RPMI7951 (cell line): ENCODE results near the gene PCDHA9. TPM values are rescaled to one million over a fixed set of nuclear protein-coding genes. Genes with fewer than 3 reads are reported as not detected.

Source experiments
- DNase-seq: peaks from one replicate; pipeline ENCODE4 v3.0.0-alpha.2; 2012; ENCODE audit warnings: low read depth
- total RNA-seq: library from RNA; depleted of rRNA; stranded (reverse); fragments of >200 nt; shearing (Covaris generic); gene quantifications from 2 replicates; pipeline ENCODE4 v1.2.3, GENCODE V29; 2014; rRNA removed

The PCDHA9 gene
- total RNA-seq, 1 experiment from 2014 or later, result not detected

DNA sequence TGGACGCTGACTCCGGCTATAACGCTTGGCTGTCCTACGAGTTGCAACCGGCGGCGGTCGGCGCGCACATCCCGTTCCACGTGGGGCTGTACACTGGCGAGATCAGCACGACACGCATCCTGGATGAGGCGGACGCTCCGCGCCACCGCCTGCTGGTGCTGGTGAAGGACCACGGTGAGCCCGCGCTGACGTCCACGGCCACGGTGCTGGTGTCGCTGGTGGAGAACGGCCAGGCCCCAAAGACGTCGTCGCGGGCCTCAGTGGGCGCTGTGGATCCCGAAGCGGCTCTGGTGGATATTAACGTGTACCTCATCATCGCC, 29.0 kb downstream of the PCDHA9 start:
- no peak for DNase-seq

DNA sequence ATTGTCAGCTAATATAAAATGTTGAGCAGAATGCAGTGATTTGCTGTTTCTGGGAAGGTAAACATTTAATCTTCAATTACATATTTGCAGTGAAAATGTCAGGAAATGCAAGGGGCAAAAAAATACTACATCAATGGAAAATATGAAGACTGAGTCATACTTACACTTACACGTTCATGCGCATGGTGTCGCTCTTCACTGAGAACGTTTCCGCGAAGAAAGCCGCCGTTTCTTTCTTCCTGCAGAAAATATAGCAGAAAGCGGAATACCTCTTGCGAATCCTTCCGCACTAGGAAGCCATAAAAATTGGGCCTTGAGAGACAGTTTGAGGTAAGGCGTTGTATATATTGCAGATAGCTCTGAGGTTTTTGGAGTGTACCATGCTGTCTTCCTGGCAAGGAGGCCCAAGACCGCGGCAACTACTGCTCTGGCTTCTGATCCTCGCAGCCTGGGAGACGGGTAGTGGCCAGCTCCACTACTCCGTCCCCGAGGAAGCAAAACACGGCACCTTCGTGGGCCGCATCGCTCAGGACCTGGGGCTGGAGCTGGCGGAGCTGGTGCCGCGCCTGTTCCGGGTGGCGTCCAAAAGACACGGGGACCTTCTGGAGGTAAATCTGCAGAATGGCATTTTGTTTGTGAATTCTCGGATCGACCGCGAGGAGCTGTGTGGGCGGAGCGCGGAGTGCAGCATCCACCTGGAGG, 33.9 kb downstream of the PCDHA9 start, which contains the start of gene PCDHA13:
Gene PCDHA13, plus strand, starts transcription at position 236 of the 702 bp plus-strand sequence. Its CDS starts 145 bp downstream, at position 381.
- DNase-seq, result peak; percentile 4

DNA sequence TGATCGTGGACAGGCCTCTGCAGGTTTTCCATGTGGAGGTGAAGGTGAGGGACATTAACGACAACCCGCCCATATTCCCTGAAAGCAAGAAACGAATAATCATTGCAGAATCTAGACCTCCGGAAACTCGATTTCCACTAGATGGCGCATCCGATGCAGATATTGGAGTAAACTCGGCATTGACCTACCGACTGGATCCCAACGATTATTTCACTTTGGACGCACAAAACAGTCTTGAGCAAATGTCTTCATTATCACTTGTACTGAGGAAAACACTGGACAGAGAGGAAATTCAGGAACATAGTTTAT, 34.4 kb downstream of the PCDHA9 start:
- peak; percentile 9 for DNase-seq

DNA sequence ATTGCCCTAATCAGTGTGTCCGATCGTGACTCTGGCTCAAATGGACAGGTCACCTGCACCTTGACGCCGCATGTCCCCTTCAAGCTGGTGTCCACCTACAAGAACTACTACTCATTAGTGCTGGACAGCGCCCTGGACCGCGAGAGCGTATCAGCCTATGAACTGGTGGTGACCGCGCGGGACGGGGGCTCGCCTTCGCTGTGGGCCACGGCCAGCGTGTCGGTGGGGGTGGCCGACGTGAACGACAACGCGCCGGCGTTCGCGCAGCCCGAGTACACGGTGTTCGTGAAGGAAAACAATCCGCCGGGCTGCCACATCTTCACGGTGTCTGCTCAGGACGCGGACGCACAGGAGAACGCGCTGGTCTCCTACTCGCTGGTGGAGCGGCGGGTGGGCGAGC, 35.2 kb downstream of the PCDHA9 start:
- no peak for DNase-seq

DNA sequence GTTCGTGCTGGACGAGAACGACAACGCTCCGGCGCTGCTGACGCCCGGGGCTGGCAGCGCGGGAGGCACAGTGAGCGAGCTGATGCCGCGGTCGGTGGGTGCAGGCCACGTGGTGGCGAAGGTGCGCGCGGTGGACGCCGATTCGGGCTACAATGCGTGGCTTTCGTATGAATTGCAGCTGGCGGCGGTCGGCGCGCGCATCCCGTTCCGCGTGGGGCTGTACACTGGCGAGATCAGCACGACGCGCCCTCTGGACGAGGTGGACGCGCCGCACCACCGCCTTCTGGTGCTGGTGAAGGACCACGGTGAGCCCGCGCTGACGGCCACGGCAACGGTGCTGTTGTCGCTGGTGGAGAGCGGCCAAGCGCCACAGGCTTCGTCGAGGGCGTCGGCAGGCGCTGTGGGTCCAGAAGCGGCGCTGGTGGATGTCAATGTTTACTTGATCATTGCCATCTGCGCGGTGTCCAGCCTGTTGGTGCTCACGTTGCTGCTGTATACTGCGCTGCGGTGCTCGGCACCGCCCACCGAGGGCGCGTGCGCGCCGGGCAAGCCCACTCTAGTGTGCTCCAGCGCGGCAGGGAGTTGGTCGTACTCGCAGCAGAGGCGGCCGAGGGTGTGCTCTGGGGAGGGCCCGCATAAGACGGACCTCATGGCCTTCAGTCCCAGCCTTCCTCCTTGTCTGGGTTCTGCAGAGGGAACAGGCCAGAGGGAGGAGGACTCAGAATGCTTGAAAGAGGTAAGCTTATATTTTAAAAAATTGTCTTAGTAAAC, 35.9 kb downstream of the PCDHA9 start:
- DNase-seq, result no peak

Other genes with a start within 250 kb of the PCDHA9 start
- 0.20 and 0.96 TPM in 2 replicates for gene CD14, start 215.2 kb upstream of the PCDHA9 start, total RNA-seq
- gene TMCO6, start 208.9 kb upstream of the PCDHA9 start, total RNA-seq, result 6.8 and 9.2 TPM in 2 replicates
- gene NDUFA2, start 200.8 kb upstream of the PCDHA9 start, total RNA-seq, result 106 and 116 TPM in 2 replicates
- gene IK, start 200.6 kb upstream of the PCDHA9 start, total RNA-seq, result 93.8 and 130 TPM in 2 replicates
- gene WDR55, start 183.5 kb upstream of the PCDHA9 start, total RNA-seq, result 11.2 and 15.4 TPM in 2 replicates
- 0.10 and 0.12 TPM in 2 replicates for gene DND1, start 174.8 kb upstream of the PCDHA9 start, total RNA-seq
- 52.0 and 62.3 TPM in 2 replicates for gene HARS1, start 157.0 kb upstream of the PCDHA9 start, total RNA-seq
- gene HARS2, start 156.9 kb upstream of the PCDHA9 start, total RNA-seq, result 22.6 and 25.5 TPM in 2 replicates
- gene ZMAT2, start 147.9 kb upstream of the PCDHA9 start, total RNA-seq, result 44.6 and 45.5 TPM in 2 replicates
- gene PCDHA1, start 62.2 kb upstream of the PCDHA9 start, total RNA-seq, result under 0.01 TPM in 1 of 2 replicates, not detected in the other
- gene PCDHA2, start 53.5 kb upstream of the PCDHA9 start, total RNA-seq, result not detected in 2 replicates
- gene PCDHA3, start 47.3 kb upstream of the PCDHA9 start, total RNA-seq, result not detected in 2 replicates
- gene PCDHA4, start 41.3 kb upstream of the PCDHA9 start, total RNA-seq, result under 0.01 and 0.12 TPM in 2 replicates
- 0.12 TPM in 1 of 2 replicates, not detected in the other for gene PCDHA5, start 26.8 kb upstream of the PCDHA9 start, total RNA-seq
- 0.10 and 0.12 TPM in 2 replicates for gene PCDHA6, start 20.4 kb upstream of the PCDHA9 start, total RNA-seq
- gene PCDHA7, start 14.1 kb upstream of the PCDHA9 start, total RNA-seq, result 0.88 and 1.1 TPM in 2 replicates
- gene PCDHA8, start 7.2 kb upstream of the PCDHA9 start, total RNA-seq, result 0.10 and 0.12 TPM in 2 replicates
- not detected in 2 replicates for gene PCDHA10, start 7.5 kb downstream of the PCDHA9 start, total RNA-seq
- gene PCDHA11, start 20.6 kb downstream of the PCDHA9 start, total RNA-seq, result not detected in 2 replicates
- gene PCDHA12, start 26.9 kb downstream of the PCDHA9 start, total RNA-seq, result not detected in 2 replicates
- gene PCDHA13, start 33.7 kb downstream of the PCDHA9 start, total RNA-seq, result not detected in 2 replicates
- gene PCDHAC1, start 77.9 kb downstream of the PCDHA9 start, total RNA-seq, result not detected in 2 replicates
- gene PCDHAC2, start 118.1 kb downstream of the PCDHA9 start, total RNA-seq, result not detected in 2 replicates
- not detected in 2 replicates for gene PCDHB1, start 203.0 kb downstream of the PCDHA9 start, total RNA-seq
- 0.88 and 0.96 TPM in 2 replicates for gene PCDHB2, start 246.2 kb downstream of the PCDHA9 start, total RNA-seq